Effector CD4-positive, alpha-beta T cell (primary cell): ENCODE results near the gene CLCN4.

Experiments
- DNase-seq: peaks from one replicate; pipeline ENCODE4 v3.0.0-alpha.2; 2020

CLCN4 gene

DNA sequence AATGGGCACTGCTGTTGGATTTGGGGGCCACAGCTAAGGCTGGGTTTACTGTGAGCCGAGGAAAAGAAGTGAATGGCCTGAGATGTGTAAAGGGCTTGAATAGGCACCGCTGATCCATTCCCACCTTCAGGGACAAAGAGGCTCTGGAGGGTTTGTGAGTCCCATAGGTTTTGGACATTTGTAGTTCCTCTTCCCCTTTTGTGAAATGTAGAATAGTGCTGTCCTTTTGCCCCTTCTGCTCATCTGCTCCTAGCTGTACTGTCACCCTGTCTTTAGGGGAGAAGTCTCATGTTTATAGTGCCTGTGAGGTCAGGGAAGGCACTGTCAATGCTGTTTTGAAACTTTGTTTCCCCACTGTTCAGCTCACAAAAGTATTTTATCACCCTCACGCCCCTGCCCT lies 26.4 kb upstream of the CLCN4 start:
- no peak for DNase-seq

DNA sequence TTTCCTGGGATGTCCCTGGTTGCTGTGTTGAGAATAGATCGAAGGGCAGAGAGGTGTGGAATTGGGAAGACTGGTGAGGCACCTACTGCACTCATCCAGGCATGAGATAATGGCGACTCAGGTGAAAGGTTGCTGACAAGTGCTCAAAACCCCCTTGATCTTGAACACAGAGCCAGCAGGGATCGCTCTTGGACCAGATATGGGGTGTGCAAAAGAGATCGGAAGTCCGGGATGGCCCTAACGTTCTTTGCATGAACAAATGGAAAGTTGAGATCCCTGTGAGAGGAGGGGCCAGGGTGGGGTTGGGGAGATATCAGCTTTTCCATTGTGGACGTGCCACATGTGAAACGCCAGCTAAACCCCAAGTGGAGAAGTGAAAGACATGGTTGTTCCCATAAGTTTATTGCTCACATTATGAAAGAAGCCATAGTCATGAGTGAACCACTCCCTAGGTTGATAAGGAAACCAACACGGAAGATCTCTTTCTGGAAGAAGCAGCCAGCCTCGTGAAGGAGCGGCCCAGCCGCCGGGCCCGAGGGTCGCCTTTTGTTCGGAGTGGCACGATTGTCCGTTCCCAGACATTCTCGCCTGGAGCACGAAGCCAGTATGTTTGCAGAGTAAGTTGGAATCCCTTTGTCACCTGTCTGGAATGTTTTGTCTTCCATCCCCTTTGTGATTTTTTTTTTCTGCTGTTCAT lies 22.6 kb upstream of the CLCN4 start:
- DNase-seq = no peak

DNA sequence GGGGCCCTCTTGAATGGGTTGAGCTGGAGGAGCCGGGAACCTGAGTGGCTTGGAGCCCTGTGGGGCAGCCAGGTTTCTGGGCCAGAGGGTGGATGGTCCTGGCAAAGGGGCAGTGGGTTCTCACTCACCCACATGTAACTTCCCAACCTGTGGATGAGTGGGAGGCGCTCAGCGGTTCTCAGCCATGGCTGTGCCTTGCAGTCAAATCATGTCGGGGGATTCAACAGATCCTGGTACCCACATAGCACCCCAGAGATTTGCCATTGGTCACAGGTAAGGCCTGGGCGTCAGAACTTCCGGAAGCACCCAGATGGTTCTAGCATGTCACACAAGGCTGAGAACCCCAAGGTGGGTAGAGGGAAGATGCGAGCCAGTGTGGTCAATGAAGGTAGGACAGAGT lies 21.9 kb upstream of the CLCN4 start:
- no peak for DNase-seq

DNA sequence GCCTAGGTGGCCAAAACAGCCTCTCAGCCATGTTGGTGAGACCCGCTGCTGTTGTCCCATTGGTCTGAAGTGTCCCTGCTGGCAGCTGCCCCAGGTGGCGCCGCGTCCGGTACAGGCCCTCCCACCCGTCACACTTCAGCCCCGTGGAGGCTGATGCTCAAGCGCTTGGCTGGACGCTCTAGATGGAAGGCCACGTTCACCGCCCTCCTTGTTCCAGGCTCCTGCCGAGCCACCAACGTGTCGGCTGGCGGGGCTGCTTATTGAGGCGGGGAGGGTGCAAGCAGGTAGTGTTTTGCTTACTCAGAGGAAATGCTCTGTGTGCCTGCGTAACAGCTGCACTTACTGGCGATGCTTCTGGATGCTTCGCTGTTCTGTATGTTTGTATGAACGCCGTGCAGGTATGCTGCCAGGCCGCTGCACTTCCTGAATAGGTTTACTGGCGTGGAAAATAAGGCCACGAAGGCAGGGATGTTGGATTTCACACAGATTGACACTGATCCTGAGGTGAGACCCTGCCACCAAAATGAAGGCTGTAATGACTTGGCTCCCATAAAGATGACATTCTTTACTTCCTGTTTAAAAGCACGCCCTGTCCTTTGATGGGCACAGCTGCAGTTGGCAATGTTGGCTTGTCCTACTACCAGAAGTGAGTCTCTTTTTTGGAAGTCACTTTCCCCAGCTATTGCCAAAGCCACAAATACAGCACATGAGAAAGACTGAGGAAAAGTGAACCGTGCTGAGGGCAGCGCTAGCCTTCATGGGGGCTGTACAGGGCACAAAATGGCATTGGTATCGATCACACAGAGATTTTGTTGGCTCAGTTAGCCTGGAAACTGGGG lies 21.0 kb upstream of the CLCN4 start:
- DNase-seq = no peak

DNA sequence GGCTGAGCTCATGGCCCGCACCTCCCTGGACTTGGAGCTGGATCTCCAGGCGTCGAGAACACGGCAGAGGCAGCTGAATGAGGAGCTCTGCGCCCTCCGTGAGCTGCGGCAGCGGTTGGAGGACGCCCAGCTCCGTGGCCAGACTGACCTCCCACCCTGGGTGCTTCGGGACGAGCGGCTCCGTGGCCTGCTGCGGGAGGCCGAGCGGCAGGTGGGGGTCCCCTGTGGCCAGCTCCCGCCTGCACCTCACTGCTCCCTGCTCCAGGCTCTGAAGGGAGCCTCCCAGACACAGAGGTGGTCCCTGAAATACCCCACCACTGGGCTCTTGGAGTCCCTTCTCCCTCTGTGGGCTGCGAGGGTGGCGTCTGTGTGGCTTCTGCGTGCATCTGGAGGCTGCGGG lies 18.0 kb upstream of the CLCN4 start:
- no peak for DNase-seq

DNA sequence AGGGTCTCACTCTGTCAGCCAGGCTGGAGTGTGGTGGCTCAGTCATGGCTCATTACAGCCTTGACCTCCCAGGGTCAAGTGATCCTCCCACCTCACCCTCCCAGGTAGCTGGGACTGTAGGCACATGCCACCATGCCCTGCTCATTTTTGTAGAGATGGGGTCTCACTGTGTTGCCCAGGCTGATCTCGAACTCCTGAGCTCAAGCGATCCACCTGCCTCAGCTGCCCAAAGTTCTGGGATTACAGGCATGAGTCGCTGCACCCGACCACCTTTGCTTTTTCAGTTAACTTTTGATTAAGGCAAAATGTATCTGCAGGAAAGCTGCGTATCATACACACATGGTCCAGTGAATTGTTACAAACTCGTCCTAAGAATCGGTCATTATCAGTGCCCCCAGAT lies 16.5 kb upstream of the CLCN4 start:
- DNase-seq = no peak

DNA sequence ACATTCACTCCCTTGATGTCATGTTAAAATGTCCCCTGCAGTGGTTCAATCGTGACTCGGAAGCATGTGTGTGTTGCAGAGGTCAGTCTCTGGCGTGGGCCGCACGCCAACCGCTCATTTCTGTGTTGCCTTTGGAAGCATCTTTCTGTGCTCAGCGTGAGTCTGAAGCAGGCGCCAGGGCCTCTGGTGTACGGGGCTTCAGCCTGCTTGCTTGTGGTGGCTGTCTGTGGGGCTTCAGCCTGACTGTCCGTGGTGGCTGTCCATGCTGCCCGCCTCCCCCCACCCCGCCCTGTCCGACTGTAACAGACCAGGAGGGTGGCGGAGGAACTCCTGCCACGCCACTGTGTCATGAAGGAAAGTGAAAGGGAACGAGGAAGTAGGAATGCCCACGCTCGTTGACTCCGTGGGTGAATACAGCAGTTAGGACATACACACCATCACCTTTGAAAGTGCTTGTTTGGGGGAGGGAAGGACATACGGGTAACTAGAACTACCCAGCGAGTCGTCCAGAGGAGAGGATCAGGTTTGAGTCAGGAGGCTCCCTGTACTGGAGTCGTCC lies 14.7 kb upstream of the CLCN4 start:
- no peak for DNase-seq

DNA sequence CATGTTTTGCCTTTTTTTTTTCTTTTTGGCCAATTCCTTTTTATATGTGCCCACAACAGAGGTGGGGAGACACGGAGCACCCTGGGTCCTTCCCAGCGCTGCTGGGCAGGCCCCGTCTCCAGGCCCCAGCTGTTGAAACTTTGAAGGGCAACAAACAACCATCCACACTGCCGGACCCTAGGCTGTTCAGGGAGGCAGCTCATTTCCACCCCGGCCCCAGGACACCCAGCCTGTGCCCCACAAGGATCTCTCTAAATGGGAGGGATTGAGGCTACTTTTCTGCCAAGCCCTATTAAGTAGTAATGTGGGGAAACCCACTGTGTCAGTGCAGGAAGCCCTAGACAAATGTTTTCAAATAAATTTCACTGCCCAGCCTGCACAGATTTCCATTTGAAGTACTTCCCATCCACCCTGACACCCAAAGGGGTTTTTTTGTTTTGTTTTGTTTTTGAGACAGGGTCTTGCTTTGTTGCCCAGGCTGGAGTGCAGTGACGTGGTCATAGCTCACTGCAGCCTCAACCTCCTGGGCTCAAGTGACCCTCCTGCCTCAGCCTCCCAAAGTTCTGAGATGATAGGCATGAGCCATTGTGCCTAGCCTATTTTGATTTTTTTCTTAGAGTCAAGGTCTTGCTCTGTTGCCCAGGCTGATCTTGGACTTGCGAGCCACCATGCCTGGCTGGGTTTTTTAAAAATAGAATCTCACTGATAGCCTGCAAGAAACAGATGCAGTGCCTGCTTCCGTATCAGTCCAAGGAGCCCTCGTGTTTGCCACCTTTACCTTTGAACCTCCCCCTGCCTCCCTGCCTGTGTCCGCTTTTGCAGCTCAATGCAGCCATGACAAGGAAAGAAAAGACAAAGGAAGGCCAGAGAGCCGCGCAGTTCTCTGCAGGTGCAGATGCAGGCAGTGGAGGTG lies 13.4 kb upstream of the CLCN4 start:
- no peak for DNase-seq

DNA sequence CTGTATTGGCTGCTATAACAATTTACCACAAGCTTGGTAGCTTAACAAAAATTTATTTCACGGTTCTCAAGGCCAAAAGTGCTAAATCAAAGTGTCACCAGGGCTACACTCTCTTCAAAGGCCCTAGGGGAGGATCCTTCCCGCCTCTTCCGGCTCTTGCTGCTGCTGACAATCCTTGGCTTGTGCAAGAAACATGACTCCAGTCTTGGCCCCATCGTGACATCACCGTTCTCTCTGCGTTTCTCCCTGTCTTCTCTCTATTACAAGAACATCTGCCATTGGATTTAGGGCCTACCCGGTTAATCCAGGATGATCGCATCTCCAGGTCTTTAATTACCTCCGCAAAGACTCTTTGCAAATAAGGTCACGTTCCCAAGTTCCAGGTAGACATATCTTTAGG lies 10.4 kb upstream of the CLCN4 start:
- no peak for DNase-seq

DNA sequence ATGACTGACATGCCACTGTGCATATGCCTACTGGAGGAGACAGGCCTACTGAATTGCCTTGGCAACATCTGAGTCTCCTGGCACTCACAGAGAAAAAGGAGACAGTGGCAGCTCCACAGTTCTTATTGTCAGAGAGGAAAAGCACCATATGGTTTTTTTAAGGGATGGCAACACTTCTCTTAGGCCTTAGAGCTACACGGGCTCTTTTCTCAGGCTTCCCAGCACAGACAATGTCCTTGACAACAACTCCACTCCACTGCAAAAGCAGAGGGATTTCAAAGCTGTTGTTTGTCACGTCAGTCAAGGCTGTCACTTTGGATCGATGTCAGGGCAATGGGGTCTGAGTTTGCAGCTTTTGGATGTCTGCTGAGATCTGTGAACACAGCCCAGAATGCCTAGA lies 4.7 kb upstream of the CLCN4 start:
- no peak for DNase-seq

DNA sequence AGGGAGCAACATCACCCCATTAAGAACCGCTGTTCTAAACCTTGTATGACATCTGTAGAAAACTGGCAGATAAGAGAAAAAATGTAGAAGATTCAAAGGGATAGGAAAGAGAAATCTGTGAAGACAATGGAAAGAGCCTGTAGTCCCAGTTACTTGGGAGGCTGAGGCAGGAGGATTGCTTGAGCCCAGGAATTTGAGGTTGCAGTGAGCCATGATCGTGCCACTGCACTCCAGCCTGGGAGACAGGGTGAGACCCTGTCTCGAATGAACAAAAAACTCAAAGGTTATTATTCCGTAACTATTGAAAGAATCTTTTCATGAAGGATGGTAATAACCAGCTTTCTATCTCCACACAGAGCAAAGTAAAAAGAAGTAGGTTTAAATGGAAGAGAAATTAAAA lies 1.6 kb upstream of the CLCN4 start:
- DNase-seq = no peak

DNA sequence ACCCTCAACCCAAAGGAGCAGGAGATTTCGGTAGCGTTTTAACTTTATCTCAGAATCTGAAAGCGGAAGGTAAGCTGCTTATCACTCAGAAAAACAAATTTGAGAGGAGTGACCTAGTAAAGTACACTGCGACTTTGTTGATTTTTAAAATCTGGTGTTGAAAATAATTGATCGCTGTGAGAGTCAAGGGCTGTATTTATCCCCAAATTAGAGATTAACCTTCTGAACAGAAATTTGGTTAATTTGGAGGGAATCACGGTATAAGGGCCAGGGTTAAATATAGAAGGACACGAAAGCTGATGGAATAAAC lies 212 bp downstream of the CLCN4 start:
- no peak for DNase-seq

DNA sequence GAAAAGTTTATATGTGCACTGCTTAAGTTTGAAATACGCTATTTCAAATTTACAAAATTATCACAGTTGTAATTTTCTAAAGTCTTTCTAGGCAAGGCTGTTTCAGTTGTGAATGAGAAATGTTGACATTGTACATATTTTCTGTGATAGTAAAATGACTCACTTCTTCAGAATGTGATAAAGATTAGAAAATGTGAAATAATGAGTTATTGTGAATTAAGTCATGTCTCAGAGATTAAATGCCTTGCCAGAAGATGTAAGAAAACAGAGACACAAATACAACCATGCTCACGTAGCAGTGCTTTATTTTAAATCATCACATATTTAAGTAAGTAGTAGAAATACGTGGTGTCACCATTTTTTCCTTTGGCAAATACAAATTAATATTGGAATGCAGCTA lies 768 bp downstream of the CLCN4 start:
- DNase-seq = no peak

DNA sequence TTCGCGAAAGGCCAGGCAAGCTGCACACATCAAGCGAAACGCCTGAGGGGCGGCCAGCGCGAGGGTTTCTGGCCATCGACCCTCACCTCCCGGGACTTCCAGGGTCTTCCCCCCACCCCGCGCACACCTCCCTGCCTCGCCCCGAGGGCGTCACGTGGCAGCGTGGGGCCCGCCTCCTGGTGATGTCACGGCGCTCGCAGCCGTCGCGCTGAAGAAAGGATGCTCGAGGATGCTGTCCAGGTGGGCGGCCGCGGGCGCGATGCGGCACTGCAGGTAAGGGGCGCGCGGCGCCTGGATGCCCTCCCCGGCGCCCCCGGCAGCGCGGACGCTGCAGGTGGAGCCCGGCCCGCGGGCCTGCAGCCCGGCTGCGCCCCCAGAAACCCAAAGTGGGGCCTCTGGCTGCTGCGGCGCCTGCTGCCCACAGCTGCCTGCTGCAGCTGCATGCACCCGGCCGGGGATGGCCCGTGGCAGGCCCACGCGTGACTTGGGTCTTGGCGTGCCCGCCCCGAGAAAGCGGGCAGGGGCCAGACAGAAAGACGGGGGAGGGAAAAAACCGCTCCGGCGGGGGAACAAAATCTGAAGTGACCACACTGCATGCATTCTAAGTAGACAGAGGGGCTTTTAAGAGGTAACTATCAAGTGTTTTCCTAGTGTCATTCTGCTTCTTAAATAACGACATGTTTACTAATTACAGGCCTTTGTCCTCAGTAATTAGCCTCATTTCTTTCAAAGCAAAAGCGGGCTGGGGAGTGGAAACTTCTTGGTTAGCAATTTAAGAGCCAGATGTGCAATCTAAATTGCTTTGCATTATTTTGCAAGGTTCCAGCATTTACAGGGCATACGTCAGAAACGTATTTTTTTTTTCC lies 1.7 kb downstream of the CLCN4 start:
- no peak for DNase-seq

DNA sequence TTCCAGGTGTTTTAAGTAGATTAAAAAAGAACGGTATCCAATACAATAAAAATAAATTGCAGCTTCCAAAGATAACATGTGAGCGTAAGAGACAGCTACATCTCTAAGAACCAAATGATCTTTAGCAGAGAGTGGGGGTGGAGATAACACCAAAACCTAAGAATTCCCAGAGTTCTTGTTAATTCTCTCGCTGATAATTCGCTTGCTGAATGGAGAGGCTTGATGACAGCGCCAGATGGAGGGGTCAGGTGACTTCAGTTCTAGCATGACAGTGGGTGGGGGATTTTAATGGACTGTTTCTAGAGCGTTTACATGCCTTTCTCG lies 2.3 kb downstream of the CLCN4 start:
- DNase-seq = no peak

DNA sequence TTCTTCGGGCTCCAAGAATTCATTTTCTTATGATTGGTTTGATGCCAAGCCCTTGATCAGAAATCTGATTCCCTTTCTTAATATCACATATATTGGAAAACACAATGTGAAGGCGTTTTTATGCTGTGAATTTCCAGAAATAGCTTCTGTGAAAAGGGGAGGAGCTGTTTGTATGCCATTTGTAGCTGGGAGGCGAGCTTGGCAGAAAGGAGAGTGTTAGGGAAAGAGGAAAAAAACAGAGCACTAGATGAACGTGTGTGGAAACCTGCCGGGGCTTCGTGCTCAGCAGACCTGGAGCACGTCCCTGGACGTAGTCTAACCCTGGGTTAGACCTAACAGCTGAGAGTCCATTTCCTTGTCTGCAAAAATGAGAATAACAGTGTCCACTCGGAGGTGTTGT lies 3.4 kb downstream of the CLCN4 start:
- no peak for DNase-seq

DNA sequence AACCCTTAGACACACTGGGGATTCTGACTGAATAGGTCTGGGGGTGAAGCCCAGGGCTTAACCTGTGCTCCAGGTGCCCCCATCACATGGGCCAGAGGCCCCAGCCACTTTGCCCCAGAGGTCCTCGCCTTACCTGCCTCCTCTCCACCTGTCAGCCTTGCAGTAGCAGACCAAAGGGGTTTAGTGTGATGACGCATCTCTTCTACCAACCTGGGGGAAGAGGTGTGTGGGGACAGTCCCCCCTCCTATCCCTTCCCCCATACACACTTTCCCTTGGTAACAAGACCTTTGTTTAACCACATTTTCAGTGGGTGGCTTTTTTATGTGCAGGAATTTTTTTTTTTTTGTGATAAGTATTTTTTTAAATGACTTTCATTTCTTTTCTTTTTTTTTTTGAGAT lies 6.3 kb downstream of the CLCN4 start:
- no peak for DNase-seq

DNA sequence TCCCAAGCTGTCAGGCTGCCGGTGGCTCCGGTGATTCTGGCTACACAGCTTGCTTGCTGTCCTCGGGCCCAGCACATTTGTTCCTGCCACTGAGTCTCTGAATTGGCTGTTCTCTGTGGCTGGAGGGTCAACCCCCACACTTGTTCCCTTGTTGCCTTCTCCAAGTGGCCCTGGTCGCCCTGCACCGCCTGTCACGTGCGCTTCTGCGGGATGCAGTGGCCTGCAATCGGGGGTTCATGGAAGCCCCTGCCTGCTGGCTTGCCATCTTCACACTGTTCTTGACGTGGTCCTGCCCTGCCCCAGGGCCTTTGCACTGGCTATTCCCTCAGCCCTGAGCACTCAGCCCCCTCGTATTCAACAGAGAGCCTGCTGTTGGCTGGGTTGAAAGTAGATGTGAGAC lies 8.1 kb downstream of the CLCN4 start:
- no peak for DNase-seq

DNA sequence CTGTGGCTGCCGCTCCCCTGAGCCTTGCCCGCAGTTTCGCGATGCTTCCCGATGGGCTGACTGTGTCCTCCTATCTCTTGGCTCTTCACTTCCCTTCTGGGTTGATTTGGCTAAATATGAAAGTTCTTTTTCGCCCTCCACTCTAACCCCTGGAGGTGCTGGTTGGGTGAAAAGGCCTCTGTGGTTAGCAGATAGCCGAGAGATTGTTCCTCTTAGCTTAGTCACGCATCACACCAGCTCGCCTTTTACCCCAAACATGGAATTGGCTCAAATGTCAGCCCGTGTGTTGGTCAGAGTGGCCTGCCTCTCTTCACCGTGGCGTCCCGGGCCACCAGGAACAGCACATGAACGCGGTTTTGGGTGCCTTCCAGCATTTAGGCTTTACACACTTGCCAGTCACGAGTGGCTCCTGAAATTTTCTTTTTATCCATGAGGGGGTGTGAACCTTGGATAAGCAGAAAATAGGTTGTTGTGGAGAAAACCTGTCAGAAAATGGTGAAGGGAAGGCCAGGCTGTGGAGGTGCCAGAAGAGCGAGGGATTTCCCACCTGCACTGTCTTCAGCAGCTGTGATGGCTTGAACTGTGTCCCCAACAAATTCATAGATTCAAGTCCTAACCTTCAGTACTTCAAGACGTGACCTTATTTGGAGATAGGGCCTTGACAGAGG lies 8.9 kb downstream of the CLCN4 start:
- DNase-seq = no peak

DNA sequence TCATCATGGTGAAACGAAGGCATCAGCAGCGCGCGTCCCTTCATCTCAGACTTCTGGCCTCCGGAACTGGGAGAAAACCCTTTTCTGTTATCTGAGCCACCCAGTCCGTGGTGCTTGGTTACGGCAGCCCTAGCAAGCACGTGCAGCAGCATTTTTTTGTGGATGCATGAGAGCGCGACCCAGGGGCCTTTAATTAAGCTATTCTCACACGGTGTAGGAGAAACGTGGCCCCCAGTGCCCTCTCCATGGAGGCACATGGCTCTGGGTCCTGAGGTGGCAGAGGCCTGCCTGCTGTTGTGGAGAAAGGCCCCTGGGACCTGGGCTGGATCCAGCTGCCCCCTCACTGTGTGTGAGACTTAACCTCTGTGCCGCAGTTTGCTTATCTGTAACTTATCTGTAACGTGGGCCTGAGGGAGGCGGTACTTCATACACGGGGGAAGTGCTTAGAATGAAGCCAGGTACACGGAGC lies 9.5 kb downstream of the CLCN4 start:
- no peak for DNase-seq

DNA sequence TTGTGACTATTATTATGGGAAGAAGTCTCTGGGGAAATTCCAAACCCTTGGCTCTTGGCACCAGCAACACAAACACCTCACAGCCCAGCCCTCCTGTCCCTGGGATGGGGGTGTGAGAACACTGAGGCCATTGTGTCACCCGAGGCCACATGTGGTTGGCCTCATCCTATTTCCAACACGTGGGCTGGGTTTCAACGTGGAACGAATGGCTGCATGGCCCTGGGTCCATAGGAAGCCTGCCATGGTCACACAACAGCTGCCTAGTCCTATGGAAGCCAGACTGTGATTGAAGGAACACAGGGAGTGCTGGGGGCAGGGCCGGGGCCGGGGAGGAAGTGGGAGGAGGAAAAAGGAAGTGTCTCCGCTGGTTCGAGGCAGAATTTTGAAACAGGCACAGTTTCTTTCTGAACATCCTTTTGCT lies 10.0 kb downstream of the CLCN4 start:
- no peak for DNase-seq

DNA sequence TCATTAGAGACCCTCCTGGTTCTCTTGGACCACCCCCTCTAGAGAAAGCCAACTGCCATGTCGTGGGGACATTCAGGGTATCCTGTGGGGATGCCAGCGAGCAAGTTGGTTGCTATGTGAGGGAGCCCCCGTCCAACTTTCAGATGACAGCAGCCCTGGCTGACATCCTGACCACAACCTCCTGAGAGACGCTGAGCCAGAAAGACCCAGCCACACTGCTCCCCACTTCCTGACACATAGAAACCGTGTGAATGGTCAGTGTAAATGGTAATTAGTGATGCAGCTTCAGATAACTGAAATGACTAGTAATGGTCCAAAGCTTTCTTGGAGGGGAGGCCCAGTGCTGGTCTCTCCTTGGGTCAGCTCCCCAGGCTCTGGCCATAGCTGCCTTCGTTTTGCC lies 10.8 kb downstream of the CLCN4 start:
- DNase-seq = no peak
